HG03060 (cell line): ENCODE measurements around the gene TRAIP.
"Not testable (repeated sequence)": the region's sequence is repeated elsewhere in the genome, so short reads cannot be mapped to it uniquely, and the experiment has no call there.

Source experiments
- ATAC-seq: cut with Tn5 transposase; IDR thresholded peaks from one replicate; pipeline ENCODE4 v1.9.1; 2021; ENCODE audit warnings: low read depth, moderate number of reproducible peaks; ENCODE audit not compliant: unreplicated experiment

The TRAIP gene, protein sequence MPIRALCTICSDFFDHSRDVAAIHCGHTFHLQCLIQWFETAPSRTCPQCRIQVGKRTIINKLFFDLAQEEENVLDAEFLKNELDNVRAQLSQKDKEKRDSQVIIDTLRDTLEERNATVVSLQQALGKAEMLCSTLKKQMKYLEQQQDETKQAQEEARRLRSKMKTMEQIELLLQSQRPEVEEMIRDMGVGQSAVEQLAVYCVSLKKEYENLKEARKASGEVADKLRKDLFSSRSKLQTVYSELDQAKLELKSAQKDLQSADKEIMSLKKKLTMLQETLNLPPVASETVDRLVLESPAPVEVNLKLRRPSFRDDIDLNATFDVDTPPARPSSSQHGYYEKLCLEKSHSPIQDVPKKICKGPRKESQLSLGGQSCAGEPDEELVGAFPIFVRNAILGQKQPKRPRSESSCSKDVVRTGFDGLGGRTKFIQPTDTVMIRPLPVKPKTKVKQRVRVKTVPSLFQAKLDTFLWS

DNA sequence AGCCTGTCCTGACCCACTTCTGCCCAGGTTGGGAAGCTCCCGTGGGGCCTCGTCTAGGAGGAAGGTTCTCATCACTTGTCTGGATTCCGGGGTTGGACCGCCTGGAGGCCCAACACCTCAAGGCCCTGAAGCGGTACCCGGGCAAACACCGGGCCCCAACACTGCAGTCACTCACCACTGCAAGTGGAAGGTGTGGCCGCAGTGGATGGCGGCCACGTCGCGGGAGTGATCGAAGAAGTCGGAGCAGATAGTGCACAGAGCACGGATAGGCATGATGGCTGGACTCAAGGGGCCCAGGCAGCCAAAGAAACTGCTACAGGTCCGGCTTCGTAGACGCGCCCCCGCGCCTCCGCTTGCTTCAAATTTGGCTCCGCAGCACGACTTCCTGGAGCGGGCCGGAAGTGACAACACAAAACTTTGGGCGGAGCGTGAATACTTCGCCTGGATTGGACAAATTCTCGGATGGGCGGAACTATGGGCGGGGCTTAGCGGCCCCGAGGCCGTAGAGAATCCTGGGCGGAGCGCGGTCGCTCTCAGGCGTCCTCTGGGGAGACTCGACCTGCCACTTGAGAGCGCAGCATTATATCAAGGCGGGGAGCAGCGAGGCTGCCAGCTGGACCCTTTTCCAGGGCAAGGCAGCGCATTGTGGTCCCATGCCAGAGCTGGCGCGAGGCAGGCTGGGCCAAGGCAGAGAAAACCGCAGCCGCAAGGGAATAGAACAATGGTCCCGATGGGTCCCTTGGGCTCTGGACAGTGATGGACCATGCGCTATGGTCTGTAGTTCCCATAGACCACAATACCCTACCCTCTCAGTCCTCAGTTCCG, at the start of gene TRAIP:
TRAIP (minus strand) TSS at position 384 of the 825 bp plus-strand sequence; CDS start at position 273, 111 bp downstream.
- peak; percentile 95 for ATAC-seq

DNA sequence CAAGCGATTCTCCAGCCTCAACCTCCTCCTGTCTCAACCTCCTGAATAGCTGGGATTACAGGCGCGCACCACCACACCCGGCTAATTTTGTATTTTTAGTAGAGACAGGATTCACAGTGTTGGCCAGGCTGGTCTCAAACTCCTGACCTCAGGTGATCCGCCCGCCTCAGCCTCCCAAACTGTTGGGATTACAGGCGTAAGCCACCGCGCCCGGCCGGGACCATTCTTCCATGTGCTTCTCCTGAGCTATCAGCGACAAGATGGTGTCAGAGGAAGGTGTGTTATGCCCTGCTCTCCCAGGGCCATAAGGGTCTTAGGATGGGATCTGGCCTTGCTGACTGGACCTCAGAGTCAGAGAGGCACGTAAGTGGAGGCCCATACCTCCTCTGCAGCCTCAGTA, 48.1 kb upstream of the TRAIP start:
- ATAC-seq = not testable (repeated sequence)

GRCh38 chr3:49903451-49904424, 47.4 kb upstream of the TRAIP start, which contains the start of gene MST1R:
Gene MST1R, minus strand, starts transcription at chr3:49903873. Its CDS starts 264 bp downstream, at chr3:49903609.
- no peak for ATAC-seq

- no peak for ATAC-seq
Measured at GRCh38 chr3:49902511-49903345, 46.4 kb upstream of the TRAIP start.

- ATAC-seq = no peak
Measured at GRCh38 chr3:49901366-49902339, 45.3 kb upstream of the TRAIP start.

DNA sequence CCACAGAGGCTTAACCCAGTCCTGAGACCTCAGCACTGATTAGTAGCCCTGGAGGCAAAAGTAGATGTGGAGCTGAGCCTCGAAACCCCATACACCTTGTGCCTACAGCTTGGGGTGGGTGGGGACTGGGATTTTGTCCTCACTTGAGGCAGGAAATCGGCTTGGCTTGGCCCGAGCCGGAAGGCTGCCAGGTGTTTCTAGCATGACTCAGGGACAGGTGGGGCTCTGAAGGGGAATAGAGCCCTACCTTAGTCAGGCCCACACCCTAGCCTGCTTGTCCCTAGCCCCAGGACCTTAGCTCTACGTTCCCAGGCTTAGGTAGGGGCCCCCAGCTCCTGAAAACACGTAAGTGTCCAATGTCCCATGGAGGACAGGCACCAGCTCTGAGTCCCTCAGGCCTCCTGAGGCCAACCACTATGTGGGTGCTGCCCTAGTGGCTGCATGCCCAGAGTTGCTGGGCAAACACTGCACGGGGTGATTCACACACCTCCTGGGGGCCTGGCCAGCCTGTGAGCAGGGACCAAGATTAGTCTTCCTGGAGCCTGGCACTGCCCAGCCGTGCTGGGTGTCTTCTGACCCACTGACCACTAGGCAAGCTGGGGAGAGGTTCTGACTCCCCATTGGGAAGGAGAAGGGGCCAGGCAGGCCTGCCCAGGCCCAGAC, 44.3 kb upstream of the TRAIP start:
- no peak for ATAC-seq

DNA sequence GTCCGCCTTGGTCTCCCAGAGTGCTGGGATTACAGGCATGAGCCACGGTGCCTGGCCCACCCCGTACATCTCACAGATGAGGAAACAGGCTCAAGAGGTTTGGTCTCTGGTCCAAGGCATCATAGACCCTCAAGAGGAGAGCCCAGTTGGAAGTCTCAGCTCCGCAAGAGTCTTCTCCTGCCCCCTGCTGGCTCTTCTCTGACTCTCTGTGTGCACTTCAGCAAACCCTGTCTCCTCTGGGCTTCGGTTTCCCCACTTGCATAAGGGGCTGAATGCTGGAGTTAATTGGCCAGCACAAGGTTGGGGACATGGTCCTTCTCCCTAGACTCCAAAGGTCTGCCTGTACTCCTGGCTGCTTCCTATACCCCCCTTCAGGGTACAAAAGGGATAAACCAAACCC, 43.5 kb upstream of the TRAIP start:
- no peak for ATAC-seq

- ATAC-seq = no peak
Measured at GRCh38 chr3:49898991-49899390, 42.6 kb upstream of the TRAIP start.

DNA sequence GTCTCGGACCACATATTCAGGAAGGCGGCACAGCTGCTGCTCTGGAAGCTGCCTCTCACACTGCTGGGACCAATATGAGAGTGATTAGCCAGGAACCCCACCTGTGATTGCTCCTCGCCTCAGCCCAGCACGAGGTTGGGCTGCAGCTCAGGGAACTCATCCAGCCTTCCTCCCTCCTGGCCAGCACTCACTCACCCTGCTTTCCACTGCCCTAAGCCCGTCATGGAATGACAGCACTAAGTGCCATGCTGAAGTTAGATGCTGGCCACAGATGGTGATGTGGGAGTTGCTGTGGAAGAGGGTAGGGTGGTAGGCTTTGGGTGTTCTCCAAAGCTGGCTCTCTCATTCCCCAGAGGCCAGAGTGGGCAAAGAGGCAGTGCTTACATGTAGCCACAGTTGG, 40.0 kb upstream of the TRAIP start:
- no peak for ATAC-seq

GRCh38 chr3:49895791-49896190, 39.4 kb upstream of the TRAIP start:
- no peak for ATAC-seq

- ATAC-seq = no peak
Measured at GRCh38 chr3:49889296-49889695, 32.9 kb upstream of the TRAIP start.

- ATAC-seq = no peak
Measured at GRCh38 chr3:49886922-49887265, 30.5 kb upstream of the TRAIP start.

- ATAC-seq = no peak
Measured at GRCh38 chr3:49883998-49884397, 27.6 kb upstream of the TRAIP start.

DNA sequence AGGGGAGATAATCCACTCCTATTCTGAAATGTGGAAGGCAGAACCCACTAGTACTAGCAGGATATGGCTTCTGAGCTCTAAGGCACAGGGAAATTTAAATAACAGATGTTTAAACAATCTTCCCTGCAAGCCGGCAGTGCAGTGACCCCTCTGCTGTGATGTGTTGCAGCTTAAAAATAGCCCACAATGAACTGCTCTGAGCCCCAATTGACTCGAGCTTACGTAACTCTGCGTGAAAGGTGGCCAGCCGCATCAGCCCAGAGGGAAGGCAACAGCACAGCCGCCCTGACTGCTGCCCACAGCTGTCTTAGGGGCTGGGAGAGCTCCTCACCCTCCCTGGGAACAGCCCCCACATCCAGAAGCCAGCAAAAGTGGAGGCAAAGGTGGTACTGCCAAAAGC, 25.8 kb upstream of the TRAIP start:
- no peak for ATAC-seq

GRCh38 chr3:49880581-49881315, 24.4 kb upstream of the TRAIP start:
- no peak for ATAC-seq

DNA sequence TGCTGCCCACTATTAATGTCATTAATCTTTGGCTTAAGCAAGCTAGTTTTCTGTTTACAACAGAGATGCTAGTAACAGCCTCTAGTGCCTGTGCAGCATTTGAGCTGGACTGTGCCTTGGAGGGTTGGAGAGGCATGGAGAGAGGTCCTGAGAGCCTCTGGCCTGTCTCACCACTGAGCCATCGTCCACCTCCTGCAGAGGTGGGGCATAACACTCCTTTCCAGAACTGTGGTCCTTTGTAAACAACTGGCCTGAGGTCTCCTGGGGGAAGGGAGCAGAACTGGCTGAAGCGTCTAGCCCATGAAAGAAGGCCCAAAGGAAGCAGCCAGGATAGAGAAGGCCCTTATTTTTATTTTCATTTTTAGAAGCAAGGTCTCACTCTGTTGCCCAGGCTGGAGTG, 23.4 kb upstream of the TRAIP start:
- no peak for ATAC-seq

DNA sequence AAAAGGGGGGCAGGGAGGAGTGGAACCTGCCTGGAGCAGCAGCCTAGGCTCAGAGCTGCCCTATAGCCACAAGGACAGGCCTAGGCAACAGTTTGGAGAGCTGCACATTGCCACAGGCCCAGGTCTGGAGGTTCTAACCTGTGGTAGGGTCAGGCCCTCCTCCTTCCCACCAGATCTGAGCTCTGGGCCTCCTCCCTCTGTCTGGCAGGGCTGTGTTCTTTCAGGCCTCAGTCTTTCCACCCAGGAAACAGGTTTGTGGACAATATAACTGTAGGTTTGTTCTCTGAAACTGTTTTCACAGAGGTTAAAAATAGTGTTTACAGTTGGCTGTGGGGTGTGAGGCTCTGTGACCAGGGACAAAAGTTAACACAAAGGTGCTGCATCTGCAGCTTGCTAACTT, 22.3 kb upstream of the TRAIP start:
- no peak for ATAC-seq
